HT-29 (cell line): Measurements from ENCODE around the gene FFAR4. TPM values are rescaled to one million over a fixed set of nuclear protein-coding genes. Genes with fewer than 3 reads are reported as not detected.

Experiments used
- total RNA-seq: library from RNA; depleted of rRNA; stranded (reverse); fragments of >200 nt; shearing (Covaris generic); gene quantifications from 2 replicates; pipeline ENCODE4 v1.2.3, GENCODE V29; 2014; rRNA removed

FFAR4 gene
- total RNA-seq, 1 experiment from 2014 or later, result 88.1 TPM

Other genes starting within 250 kb of the FFAR4 start
- 16.1 and 19.2 TPM in 2 replicates for gene MYOF, start 84.3 kb upstream of the FFAR4 start, total RNA-seq
- gene CEP55, start 70.1 kb upstream of the FFAR4 start, total RNA-seq, result 38.1 and 42.0 TPM in 2 replicates
- 2.7 and 4.5 TPM in 2 replicates for gene RBP4, start 34.6 kb downstream of the FFAR4 start, total RNA-seq
- gene PDE6C, start 45.9 kb downstream of the FFAR4 start, total RNA-seq, result not detected in 2 replicates
- gene FRA10AC1, start 135.9 kb downstream of the FFAR4 start, total RNA-seq, result 1.8 and 2.9 TPM in 2 replicates
- not detected in 2 replicates for gene LGI1, start 191.3 kb downstream of the FFAR4 start, total RNA-seq